ENCODE results near the gene ASB5.
"Not testable (repeated sequence)": the region's sequence is repeated elsewhere in the genome, so short reads cannot be mapped to it uniquely, and the experiment has no call there.

Gene ASB5

DNA sequence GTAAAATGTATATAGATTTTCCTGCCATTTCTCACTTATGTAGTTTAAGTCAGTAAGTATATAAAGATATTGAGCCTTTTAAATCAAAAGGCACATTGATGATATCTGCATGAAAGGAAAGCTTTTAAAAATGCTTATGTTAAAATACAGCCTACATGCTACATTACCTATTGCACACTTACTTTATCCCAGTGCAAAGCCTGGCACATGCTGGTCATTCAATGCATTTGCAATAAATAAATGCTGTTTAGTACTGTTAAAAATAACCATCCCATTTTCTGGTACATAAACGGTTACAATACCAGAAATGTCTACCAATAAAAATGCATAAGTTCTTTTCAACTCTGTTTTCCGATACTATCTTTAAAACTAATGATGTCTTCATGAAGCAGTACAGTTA, 51.5 kb downstream of the ASB5 start:
- no peak for DNase-seq (ENCODE audit: low read depth)

DNA sequence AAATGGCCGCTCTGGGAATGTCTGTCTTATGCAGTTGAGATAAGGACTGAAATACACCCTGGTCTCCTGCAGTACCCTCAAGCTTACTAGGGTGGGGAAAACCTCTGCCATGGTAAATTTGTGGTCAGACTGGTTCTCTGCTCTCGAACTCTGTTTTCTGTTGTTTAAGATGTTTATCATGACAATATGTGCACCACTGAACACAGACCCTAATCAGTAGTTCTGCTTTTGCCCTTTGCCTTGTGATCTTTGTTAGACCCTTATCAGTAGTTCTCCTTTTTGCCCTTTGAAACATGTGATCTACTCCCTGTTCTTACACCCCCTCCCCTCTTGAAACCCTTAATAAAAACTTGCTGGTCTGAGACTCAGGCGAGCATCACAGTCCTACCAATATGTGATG, 56.7 kb downstream of the ASB5 start:
- DNase-seq (ENCODE audit: low read depth) = not testable (repeated sequence)

GRCh38 chr4:176210579-176211296, 58.3 kb downstream of the ASB5 start:
- DNase-seq (ENCODE audit: low read depth) = no peak

DNA sequence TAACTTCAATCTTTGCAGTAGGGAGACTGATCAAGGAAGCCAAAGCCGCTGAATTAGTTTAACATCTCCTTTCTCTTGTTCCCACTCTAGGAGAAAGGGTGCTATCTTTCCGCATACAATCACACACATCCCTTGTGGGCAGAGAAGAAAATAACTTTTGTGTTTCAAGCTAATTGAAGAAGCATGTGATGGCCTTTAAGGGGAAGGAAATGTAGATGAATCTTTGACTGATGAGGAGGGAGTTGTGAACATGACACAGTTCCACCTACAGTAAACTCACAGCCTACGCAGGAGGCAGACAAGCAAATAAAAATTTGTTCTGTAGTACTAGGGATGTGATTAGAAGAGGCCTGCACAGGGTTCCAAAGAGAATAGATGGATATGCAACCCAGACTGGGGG, 58.9 kb downstream of the ASB5 start:
- no peak for DNase-seq (ENCODE audit: low read depth)

DNA sequence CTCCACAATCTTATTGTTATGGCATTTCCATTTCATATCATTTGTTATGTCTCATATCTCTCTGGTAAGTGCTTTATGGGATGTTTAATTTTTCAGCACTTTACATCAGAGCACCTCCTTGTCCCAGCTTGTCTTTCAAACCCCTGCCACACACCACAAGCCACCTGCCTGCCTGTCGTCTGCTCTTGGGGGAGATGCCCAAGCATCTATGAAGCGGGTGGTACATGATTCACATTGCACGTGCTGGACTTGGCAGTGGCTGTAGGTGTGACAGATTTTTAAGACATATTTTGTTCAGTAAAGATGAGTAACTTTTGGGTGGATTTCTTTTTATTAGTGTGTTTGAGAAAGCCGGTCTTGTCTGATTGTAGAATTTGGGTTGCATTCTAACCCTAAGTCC, 59.5 kb downstream of the ASB5 start:
- DNase-seq (ENCODE audit: low read depth) = no peak

DNA sequence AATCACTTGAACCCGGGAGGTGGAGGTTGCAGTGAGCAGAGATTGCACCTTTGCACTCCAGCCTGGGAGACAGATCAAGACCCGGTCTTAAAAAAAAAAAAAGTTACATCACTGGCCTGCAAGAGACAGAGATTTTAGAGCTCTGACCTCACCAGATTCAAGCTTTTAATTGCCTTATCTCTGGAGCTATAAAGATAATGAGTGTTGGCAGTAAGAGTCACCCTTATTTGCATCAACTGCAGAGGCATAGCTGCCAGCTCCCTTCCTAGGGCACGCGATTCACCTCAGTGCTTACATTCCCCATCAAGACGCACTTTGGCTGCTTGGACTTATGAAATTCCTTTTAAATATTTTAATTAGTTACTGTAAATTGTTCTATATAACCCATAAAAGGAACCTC, 61.2 kb downstream of the ASB5 start:
- DNase-seq (ENCODE audit: low read depth) = no peak

DNA sequence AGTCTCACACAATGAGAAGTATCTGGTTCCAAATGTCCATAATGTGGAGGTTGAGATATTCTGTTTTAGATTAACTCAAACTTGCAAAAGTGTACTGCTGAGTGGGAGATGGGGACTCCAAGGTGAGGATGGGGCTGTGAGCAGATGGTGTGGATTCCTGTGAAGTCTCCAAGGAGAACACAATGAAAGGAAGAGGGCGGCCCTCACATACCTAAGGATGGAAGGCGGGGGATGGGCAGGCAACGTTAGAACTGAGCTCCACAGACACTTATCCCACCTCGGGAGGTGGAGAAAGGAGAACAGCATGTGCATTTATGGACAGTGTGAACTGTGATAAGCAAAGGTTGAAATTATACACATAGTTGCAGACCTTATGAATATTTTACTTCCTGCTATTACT, 63.7 kb downstream of the ASB5 start:
- DNase-seq (ENCODE audit: low read depth) = no peak

- DNase-seq (ENCODE audit: low read depth) = no peak
Measured at GRCh38 chr4:176198316-176198903, 70.6 kb downstream of the ASB5 start.

DNA sequence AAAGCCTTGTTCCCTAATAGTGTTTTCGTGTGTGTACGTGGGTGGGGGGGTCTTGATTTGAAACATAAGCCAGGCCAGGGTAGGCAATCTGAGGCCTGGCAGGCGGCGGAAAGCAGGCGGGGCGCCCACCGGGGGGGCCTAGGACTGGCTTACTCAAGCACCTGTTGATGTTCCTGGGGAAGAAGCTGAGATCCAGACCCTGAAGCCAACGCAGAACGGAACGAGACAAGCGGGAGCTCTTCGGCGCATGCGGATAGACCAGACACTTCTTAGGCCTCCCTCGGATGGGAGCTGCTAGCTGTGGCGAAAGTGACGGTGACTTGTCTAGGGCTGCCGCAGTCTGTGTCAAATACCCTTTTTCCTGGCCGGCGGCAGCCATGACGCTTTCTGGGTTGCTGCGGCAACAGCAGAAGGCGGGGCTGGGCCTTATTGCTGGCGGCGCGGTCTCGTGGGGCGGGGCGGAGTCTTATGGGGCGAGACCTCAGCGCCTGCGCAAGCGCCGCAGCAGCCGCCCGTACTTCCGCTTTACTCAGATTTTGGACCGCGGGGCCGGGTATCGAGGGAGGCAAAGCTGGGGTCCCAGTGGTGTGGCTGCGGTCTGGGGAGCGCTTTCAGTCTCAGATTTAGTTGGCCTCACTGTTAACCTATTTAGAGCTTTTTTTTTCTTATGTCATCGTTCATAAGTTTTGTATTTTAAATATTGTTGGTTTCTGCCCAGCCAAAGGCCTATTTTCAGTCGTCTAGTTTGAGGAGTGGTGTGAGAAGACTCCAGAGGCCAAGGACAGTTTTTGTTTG, 73.6 kb downstream of the ASB5 start, which contains the start of gene SPATA4:
TSS of gene SPATA4 (minus strand) at position 402 of the 795 bp plus-strand sequence. CDS start at position 379, 23 bp downstream.
- DNase-seq (ENCODE audit: low read depth) = peak; percentile 72

- peak; percentile 62 for DNase-seq (ENCODE audit: low read depth)
Measured at GRCh38 chr4:176193938-176194337, 75.1 kb downstream of the ASB5 start.

- peak; percentile 8 for DNase-seq (ENCODE audit: low read depth)
Measured at GRCh38 chr4:176193126-176193525, 75.9 kb downstream of the ASB5 start.

DNA sequence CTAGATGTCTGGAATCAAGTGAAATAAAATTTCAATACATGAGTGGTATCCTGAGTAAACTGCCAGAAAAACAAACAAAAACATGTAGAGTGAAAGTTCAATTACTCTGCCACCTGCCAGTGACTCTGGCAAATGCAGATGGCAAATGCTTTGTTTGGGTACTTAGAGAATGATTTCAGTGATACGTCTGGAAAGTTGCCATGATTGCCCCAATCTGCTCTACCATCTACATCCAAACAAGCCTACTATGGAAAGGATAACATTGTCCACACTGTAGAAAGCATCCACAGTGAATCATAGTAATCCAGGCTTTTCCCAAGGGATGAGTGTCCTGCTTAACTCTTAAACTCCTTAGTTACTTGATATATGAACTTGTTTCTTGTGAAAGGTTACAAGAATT, 77.0 kb downstream of the ASB5 start:
- no peak for DNase-seq (ENCODE audit: low read depth)

DNA sequence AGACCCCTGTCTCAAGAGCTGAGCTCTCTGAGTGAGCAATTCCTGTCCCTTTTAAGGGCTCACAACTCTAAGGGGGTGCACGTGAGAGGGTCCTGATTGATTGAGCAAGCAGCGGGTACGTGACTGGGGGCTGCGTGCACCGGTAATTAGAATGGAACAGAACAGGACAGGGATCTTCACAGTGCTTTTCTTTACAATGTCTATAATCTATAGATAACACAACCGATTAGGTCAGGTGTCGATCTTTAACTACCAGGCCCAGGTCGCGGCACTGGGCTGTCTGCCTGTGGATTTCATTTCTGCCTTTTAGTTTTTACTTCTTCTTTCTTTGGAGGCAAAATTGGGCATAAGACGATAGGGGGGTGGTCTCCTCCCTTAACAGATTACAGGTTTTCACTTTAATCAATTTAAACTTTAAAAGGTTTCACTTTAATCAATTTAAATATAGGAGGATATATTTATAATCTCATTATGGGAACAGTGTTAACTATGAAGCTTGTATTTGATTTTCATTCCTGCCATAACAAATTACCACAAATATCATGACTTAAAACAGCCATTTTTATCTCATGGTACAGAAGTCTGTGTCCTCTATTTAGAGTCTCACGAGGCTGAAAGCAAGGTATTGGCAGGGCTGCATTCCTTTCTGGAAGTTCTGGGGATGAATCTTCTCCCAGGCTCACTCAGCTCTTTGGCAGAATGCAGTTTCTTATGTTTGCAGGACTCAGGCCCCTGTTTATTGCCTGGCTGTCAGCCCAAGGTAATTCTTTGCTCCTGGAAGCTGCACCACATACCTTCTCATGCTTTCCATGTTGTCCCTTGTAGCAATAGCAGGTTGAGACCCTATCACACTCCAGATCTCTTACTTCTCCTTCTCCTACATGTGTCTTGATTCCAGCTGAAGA, 78.9 kb downstream of the ASB5 start:
- DNase-seq (ENCODE audit: low read depth) = no peak

DNA sequence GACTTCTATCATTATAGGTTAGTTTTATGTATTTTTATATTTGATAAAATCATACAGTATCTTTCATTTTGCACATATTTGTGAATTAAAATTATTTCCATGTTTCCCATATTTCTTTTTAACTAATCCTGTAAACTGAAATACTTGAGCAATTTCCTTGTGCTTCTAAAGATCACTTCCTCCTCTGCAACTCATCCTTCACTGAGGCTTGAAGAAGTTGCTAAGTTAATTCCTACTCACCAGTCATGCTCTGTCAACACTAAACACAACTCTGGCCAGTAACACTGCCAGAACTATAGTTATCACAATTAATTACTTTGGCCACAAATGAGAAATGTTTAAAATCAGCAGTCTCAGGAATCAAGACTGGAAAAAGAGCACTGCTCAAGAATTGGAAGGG, 80.4 kb downstream of the ASB5 start:
- DNase-seq (ENCODE audit: low read depth) = no peak

- no peak for DNase-seq (ENCODE audit: low read depth)
Measured at GRCh38 chr4:176187624-176188023, 81.4 kb downstream of the ASB5 start.

DNA sequence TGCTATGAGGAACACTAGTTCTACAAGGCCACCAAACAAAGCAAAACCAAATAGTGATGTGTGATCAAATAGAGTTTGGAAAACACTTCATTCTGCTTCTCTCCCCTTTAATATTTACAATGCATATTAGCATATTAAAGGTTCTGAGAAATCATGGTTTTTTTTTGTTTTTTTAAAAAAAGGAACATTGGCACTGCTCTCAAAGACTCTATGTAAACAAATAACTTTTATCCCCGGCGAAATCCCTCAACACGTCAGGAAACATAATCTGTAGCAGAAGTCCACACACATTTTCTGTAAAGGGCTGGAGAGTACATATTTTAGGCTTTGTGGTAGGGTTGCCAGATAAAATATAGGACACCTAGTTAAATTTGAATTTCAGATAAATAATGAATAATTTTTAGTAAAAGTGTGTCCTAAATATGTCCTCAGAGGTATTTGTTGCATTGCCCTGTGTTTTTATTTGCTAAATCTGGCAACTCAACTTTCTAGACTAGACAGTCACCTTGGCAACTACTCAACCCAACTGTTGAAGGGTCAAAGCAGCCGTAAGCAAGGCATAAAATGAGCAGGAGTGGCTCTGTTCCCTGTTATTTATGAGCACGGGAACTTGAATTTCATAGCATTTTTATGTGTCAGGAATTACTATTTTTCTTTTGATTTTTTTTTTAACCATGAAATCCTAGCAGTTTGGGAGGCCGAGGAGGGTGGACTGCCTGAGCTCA, 82.2 kb downstream of the ASB5 start:
- no peak for DNase-seq (ENCODE audit: low read depth)

DNA sequence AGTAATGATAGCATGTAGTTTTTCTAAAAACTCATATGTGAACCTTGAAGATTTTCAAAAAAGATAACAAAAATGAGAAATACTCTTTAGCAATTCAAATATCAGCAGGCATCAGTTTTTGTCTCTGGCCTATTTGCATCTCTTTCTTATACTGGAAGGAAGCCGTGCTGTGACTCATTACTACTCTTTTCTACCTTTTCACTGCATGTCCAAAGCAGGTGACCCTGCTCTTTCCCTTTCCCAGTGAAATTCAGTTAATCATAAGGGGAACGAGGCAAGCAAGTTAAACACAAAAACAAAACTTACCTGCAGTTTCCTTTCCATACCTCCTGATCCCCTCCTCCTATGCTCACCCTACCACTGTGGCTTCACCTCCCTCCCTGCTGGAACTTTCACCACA, 83.0 kb downstream of the ASB5 start:
- DNase-seq (ENCODE audit: low read depth) = no peak

GRCh38 chr4:176185051-176185450, 84.0 kb downstream of the ASB5 start:
- DNase-seq (ENCODE audit: low read depth) = peak; percentile 60

All from GM04504 (cell line).